K562 (cell line): Measurements from ENCODE around the gene GRXCR2. TPM values are rescaled to one million over a fixed set of nuclear protein-coding genes. Genes with fewer than 3 reads are reported as not detected.
A peak's percentile ranks its signal among the peaks of the same experiment; 100 is the strongest.

Source experiments
- ATAC-seq: fragments of 200-7000 bp; cut with Tn5 transposase; 3 replicates; pipeline ENCODE4 v1.9.1; 2020; ENCODE audit warnings: moderate library complexity
- BruUV-seq: library from RNA; stranded (reverse); fragments of 400-500 nt; replicated peaks from 2 replicates; lab custom pipeline; 2021; lab: Mats Ljungman, UMichigan
- CTCF ChIA-PET: fragments of 300-600 bp; formaldehyde crosslinking; extraction: SDS; loops from one replicate; lab custom pipeline; 2021; ENCODE audit warnings: low intra/inter-chr PET ratio; lab: Yijun Ruan, JAX
- POLR2A ChIA-PET: fragments of 300-600, 350-650 bp; sonication (Branson Sonifier 250); formaldehyde crosslinking; extraction: SDS; loops from one replicate; lab custom pipeline; 2021; ENCODE audit warnings: antibody characterized with exemption, inconsistent platforms; lab: Yijun Ruan, JAX
- DNase-seq, 4 experiments: peaks; one replicate each; pipeline versions ENCODE4 v3.0.0 to v3.0.0-alpha.2; 2011 to 2018; ENCODE audit warnings: low spot score in 3 of 4, mixed read lengths in 3 of 4; ENCODE audit errors: extremely low read depth in 1 of 4
- FAIRE-seq: peaks from 2 replicates; lab custom pipeline; 2011; peaks lifted over from hg19 to GRCh38; lab: Jason Lieb, UNC
- H2AFZ ChIP-seq: 2 replicates; pipeline ENCODE4 v1.6.0; 2011; ENCODE audit warnings: low read depth, low read length, control low read depth, inconsistent platforms
- H3K27ac ChIP-seq: fragments of 200-600 bp; 3 replicates; pipeline ENCODE4 v1.8.0; 2011; ENCODE audit warnings: low read depth, mild to moderate bottlenecking, control low read depth, inconsistent platforms, low read length, moderate library complexity, mixed read lengths; ENCODE audit errors: extremely low read depth
- H3K27me3 ChIP-seq, 2 experiments: fragments of 300-600 bp in 1 of 2; 2 replicates in 1 of 2; 3 replicates in 1 of 2; pipeline versions ENCODE4 v1.6.0 to v1.8.0; 2011; ENCODE audit warnings: inconsistent platforms in 2 of 2, low read length in 2 of 2, mild to moderate bottlenecking in 1 of 2, mixed read lengths in 1 of 2, moderate library complexity in 1 of 2; ENCODE audit not compliant: control insufficient read depth in 2 of 2, insufficient read depth in 2 of 2
- H3K36me3 ChIP-seq: fragments of 300-600 bp; 3 replicates; pipeline ENCODE4 v1.8.0; 2011; ENCODE audit warnings: mild to moderate bottlenecking, low read length, inconsistent platforms; ENCODE audit not compliant: control insufficient read depth, insufficient read depth
- H3K4me1 ChIP-seq, 2 experiments: fragments of 200-600 bp in 1 of 2; replicated peaks in 1 of 2; 2 replicates in 1 of 2; 3 replicates in 1 of 2; pipeline versions ENCODE4 v1.5.1 to v1.8.0; 2011; ENCODE audit warnings: inconsistent platforms in 2 of 2, low read length in 2 of 2, mild to moderate bottlenecking in 1 of 2, mixed read lengths in 1 of 2, moderate library complexity in 1 of 2; ENCODE audit not compliant: control insufficient read depth in 2 of 2, insufficient read depth in 2 of 2
- H3K4me2 ChIP-seq: 2 replicates; pipeline ENCODE4 v1.6.1; 2011; ENCODE audit warnings: low read length, control low read depth, inconsistent platforms, mixed read lengths; ENCODE audit not compliant: insufficient read depth
- H3K4me3 ChIP-seq: fragments of 200-600 bp; sonication (generic), shearing (Covaris generic); 2 replicates; pipeline ENCODE4 v1.5.1; 2016; ENCODE audit warnings: control low read depth, inconsistent platforms
- H3K79me2 ChIP-seq: fragments of 200-600 bp; 3 replicates; pipeline ENCODE4 v1.8.0; 2011; ENCODE audit warnings: low read length, inconsistent platforms; ENCODE audit not compliant: control insufficient read depth, insufficient read depth
- H3K9ac ChIP-seq, 2 experiments: 2 replicates each; pipeline versions ENCODE4 v1.6.0 to v1.6.1; 2011; ENCODE audit warnings: low read depth in 2 of 2, low read length in 2 of 2, control low read depth in 1 of 2, inconsistent platforms in 1 of 2, mild to moderate bottlenecking in 1 of 2, mixed read lengths in 1 of 2; ENCODE audit not compliant: insufficient read depth in 1 of 2
- H3K9me1 ChIP-seq: one replicate; pipeline ENCODE4 v1.6.0; 2011; ENCODE audit warnings: inconsistent platforms, mild to moderate bottlenecking, low read length, moderate library complexity; ENCODE audit not compliant: control insufficient read depth, insufficient read depth
- H3K9me3 ChIP-seq: replicated peaks from 2 replicates; pipeline ENCODE4 v1.5.1; 2011; ENCODE audit warnings: low read depth, low read length, inconsistent platforms; ENCODE audit not compliant: control insufficient read depth, insufficient read depth
- H4K20me1 ChIP-seq: replicated peaks from 2 replicates; pipeline ENCODE4 v1.6.1; 2011; ENCODE audit warnings: low read length, inconsistent platforms, mixed read lengths; ENCODE audit not compliant: control insufficient read depth, insufficient read depth
- RAD21 ChIP-seq, 2 experiments: fragments of 250-450 bp in 1 of 2; fragments of 450-650 bp in 1 of 2; sonication (Bioruptor Pico) in 1 of 2; formaldehyde crosslinking in 1 of 2; IDR thresholded peaks in 1 of 2; conservative IDR thresholded peaks in 1 of 2; 2 replicates each; pipeline versions ENCODE4 v1.4.0 to v1.8.0; 2020 to 2022; ENCODE audit warnings: mild to moderate bottlenecking in 2 of 2, moderate library complexity in 1 of 2
- WGBS: fragments of 100-300 bp; shearing (Covaris generic); methylation state at CpG from one replicate; pipeline ENCODE4 v1.1.6; 2016; ENCODE audit warnings: low coverage, mixed read lengths; ENCODE audit not compliant: insufficient coverage; ENCODE audit errors: missing lambda C conversion rate; 5-methylcytosine and 5-hydroxymethylcytosine counted together
- in situ Hi-C: fragments of 300-500 bp; cut with MboI; formaldehyde crosslinking; loops from 4 replicates; pipeline ENCODE4 v1.15.0; 2018; ENCODE audit warnings: inconsistent platforms, mixed read lengths
- intact Hi-C: fragments of 100-400 bp; cut with micrococcal nuclease; formaldehyde crosslinking; loops from 2 replicates; pipeline ENCODE4 v1.14.2; 2022
- polyA plus RNA-seq, 8 experiments: library from polyadenylated mRNA; depleted of rRNA in 4 of 8; stranded (reverse) in 5 of 8; unstranded in 3 of 8; fragments of >200 nt; fragmentation: Nextera tagmentation in 2 of 8; fragmentation: Illumina TruSeq in 1 of 8; extraction: Ambion mirVana in 2 of 8; extraction: Trizol in 1 of 8; gene quantifications; 2 replicates each; pipeline versions ENCODE4 v1.2.1 to v1.2.3, GENCODE V29; 2011 to 2014; ENCODE audit warnings: inconsistent platforms in 1 of 8, missing spikeins in 1 of 8
- total RNA-seq, 7 experiments: library from RNA; depleted of rRNA in 6 of 7; stranded (reverse); fragments of >200 nt in 6 of 7; fragmentation: Illumina TruSeq in 2 of 7; extraction: Trizol in 2 of 7; gene quantifications; 2 replicates each; pipeline versions ENCODE4 v1.2.1 to v1.2.3, GENCODE V29; 2011 to 2021; ENCODE audit warnings: low replicate concordance in 1 of 7
- TF ChIP-seq, protein P1 (sequence below): fragments of 250-450 bp; sonication (Bioruptor Pico); IDR thresholded peaks from 2 replicates; pipeline ENCODE4 v1.4.0; 2020; ENCODE audit warnings: mild to moderate bottlenecking, moderate library complexity, borderline replicate concordance

The GRXCR2 gene
- total and polyA plus RNA-seq, 9 of the 15 experiments (the other 6 are each of a cell fraction or from before 2014, with no cell fraction given) = not detected

- H3K36me3 ChIP-seq = no peaks in the 10 kb centered on the region
- 0% methylated on average over 1 of the region's 1 CpG for WGBS
- no peak overlapping the region for H3K9ac ChIP-seq
- TF ChIP-seq RAD21 (CRISPR knock-in tag; conservative IDR thresholded peaks at IDR 0.05 in 1 of 2, IDR thresholded peaks at IDR 0.05 in 1 of 2) = 0 out of 4 replicates have a peak, but pooled peaks of 1 of the 2 experiments have one; percentile 5
- TF ChIP-seq, protein P1, sequence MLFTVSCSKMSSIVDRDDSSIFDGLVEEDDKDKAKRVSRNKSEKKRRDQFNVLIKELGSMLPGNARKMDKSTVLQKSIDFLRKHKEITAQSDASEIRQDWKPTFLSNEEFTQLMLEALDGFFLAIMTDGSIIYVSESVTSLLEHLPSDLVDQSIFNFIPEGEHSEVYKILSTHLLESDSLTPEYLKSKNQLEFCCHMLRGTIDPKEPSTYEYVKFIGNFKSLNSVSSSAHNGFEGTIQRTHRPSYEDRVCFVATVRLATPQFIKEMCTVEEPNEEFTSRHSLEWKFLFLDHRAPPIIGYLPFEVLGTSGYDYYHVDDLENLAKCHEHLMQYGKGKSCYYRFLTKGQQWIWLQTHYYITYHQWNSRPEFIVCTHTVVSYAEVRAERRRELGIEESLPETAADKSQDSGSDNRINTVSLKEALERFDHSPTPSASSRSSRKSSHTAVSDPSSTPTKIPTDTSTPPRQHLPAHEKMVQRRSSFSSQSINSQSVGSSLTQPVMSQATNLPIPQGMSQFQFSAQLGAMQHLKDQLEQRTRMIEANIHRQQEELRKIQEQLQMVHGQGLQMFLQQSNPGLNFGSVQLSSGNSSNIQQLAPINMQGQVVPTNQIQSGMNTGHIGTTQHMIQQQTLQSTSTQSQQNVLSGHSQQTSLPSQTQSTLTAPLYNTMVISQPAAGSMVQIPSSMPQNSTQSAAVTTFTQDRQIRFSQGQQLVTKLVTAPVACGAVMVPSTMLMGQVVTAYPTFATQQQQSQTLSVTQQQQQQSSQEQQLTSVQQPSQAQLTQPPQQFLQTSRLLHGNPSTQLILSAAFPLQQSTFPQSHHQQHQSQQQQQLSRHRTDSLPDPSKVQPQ (CRISPR knock-in tag) = no peak
- H3K4me1 ChIP-seq = no peaks in the 10 kb centered on the region
- H3K79me2 ChIP-seq = no peaks in the 10 kb centered on the region
- in situ Hi-C loops (no loop called here), intact Hi-C loops (no loop called here)
- no peak overlapping the region for H3K4me3 ChIP-seq
- ChIA-PET POLR2A (no interaction called here), CTCF (no interaction called here)
- H4K20me1 ChIP-seq = no peaks in the 10 kb centered on the region
- ATAC-seq = no peak
- H3K9me3 ChIP-seq = no peaks in the 10 kb centered on the region
- H3K9me1 ChIP-seq = no peaks in the 10 kb centered on the region
- FAIRE-seq = no peak
- H2AFZ ChIP-seq = no peak overlapping the region
- H3K27me3 ChIP-seq = peaks cover 10 to 16% of the 10 kb centered on the region in 2 experiments
- no TSS peak for BruUV-seq
- DNase-seq = no peak
- H3K4me2 ChIP-seq = no peak overlapping the region
- H3K27ac ChIP-seq = no peak overlapping the region
Observed at GRCh38 chr5:145920542-145921210, 47.9 kb upstream of the GRXCR2 start.
